Amniotic stem cell (primary cell): ENCODE results near the gene DEFB131A.
"Not testable (repeated sequence)": the region's sequence is repeated elsewhere in the genome, so short reads cannot be mapped to it uniquely, and the experiment has no call there.

Experiments used
- DNase-seq: peaks from one replicate; lab custom pipeline; 2025; lab: John Stamatoyannopoulos, UW

DEFB131A gene

DNA sequence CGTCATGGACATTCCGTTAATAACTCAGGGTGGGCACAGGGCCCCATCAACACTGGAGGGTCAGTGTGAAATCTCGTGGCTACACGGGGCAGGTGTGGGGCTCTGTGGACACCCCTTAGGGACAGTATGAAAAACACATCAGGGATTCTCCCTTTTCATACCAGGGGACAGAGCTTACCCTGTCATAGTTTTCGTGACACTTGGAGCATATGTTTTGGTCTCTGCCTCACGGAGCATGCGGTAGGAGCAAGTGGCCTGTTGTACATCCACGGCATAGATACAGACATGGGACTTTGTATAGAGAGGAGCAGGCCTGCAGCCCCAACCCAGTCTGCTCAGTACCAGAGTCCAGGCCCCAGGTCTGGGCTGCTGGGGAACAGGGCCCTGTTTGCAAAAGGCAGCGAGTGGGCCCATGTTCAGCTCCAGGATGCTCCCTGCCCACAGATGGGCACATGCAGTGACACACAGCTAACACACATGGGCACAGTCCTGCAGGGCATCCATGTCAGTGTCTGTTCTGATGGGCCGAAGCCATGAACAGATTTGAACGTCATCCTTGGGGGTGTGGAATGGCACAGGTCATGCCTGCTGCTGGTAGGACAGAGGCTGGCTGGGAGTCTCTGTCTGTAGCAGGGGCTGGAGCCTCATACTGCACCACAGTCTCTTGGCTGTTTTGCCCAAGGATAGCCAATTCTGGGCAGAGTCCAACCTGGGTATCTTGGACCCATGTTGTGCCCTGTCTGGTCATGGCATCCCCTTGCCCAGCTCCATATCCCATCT lies 50.2 kb downstream of the DEFB131A start:
- DNase-seq = not testable (repeated sequence)

DNA sequence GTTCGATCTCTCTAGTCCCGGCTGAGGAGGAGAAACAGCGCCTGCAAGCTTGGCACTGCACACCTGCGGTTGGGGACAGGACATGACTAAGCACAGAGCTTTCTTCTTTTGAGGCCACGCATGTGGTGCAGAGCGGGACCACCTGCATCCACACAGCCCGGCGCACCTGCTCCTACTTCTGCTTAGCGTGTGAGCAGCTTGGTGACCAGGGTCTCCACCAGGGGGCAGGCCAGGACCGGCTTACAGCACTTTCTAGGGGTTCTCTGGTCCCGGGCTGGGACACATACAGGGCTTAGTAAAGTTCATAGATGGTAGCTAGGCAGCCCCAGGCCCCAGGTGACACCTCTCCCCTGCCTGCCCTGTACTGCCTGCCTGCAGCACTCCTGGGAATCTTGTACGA lies 51.2 kb downstream of the DEFB131A start:
- DNase-seq = not testable (repeated sequence)

DNA sequence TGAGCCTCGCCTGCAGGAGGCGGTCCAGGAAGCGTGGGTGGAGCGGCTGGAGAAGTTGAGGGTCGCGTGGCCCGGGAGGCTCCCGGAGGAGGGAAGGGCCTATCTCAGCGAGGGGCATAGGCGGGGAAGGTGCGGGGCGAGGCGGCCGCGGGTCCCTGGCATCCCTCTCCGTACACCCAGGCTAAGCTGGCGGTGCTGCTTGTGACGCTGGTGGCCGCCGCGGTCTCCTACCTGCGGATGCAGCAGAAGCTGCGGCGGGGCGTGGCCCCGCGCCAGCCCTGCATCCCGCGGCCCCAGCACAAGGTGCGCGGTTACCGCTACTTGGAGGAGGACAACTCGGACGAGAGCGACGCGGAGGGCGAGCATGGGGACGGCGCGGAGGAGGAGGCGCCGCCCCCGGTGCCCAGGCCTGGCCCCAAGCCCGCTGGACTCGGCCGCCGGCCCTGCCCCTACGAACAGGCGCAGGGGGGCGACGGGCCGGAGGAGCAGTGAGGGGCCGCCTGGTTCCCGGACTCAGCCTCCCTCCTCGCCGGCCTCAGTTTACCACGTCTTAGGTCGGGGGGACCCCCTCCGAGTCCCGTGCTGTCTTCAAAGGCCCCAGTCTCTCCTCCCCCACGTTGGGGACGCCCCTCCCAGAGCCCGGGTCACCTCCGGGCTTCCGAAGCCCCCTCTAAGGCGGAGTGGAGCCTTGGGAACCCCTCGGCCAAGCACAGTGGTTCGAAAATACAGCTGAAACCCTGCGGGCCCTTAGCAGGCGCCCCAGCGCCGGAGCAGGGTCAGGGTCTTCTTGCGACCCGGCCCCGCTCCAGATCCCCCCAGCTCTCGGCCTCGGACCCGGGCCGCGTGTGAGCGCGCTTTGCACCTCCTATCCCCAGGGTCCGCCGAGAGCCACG lies 53.6 kb downstream of the DEFB131A start:
- not testable (repeated sequence) for DNase-seq

DNA sequence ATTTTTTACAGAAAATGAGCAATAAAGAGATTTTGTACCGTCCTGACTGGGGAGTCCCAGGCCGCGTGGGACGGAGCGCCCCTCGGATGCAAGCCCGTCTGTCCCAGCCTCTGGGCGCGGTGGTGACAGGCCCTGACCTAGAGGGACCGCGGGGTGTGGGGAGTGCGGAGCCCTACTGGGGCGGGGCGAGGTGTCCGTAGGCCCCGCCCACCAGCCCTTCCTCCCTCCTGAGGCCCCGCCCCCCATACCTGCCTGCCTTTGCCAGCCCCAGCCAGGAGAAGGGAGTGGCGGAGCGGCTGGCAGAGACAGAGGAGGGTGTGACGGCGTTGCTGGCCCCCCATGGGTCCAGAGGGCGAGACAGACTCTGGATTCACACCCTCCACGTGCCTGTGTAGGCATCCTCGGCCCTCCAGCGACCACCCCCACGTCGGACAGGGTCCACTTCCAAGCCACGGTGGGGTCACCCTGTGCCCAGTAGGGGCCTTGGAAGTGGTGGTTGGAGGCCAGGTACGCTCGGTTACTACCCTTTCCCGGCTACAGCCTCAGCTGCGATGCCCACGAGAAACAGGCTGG lies 54.3 kb downstream of the DEFB131A start:
- DNase-seq = not testable (repeated sequence)

DNA sequence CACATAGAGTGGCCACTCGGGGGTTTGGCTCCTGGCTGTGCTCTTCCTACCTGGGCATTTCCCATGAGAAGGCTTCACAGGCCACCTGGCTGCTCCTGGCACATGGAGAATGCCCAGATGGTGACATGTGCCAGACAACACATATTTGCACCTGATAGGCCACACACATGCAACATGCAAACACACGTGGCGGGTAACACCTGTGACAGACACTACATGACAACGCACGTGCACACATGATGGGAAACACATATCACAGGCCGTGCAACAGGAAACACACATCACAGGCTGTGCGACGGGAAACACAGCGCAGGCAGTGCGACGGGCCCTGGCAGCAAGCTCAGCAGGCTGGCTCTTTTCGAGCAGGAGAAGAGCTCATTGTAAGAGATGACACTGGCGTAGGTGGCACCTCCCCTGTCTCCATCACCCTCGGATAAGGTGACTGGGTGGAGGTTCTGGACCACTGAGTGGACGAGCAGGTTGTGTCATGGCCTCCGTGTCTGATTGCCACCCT lies 55.8 kb downstream of the DEFB131A start:
- not testable (repeated sequence) for DNase-seq
